MM.1S (cell line): Measurements from ENCODE around the gene SMU1.

ENCODE experiments used
- DNase-seq: peaks from one replicate; pipeline ENCODE4 v3.0.0-alpha.2; 2015
- H2AFZ ChIP-seq: fragments of 300-600 bp; sonication (generic); 2 replicates; pipeline ENCODE4 v1.6.0; 2016; ENCODE audit warnings: antibody characterized with exemption, low read length
- H3F3A ChIP-seq: fragments of 300-600 bp; sonication (generic); 2 replicates; pipeline ENCODE4 v1.6.1; 2016; ENCODE audit warnings: mild to moderate bottlenecking, antibody characterized with exemption, low read length, moderate library complexity, mixed read lengths; ENCODE audit not compliant: insufficient read depth
- H3K27ac ChIP-seq: fragments of 300-600 bp; sonication (generic); 2 replicates; pipeline ENCODE4 v1.5.1; 2016; ENCODE audit warnings: mild to moderate bottlenecking, low read length
- H3K27me3 ChIP-seq: fragments of 300-600 bp; sonication (generic); replicated peaks from 2 replicates; pipeline ENCODE4 v1.6.0; 2016; ENCODE audit warnings: low read length; ENCODE audit not compliant: insufficient read depth
- H3K36me3 ChIP-seq: fragments of 300-600 bp; sonication (generic); replicated peaks from 2 replicates; pipeline ENCODE4 v1.6.1; 2016; ENCODE audit warnings: mild to moderate bottlenecking, low read length, mixed read lengths; ENCODE audit not compliant: insufficient read depth
- H3K4me1 ChIP-seq: fragments of 300-600 bp; sonication (generic); 2 replicates; pipeline ENCODE4 v1.6.1; 2016; ENCODE audit warnings: low read length, mixed read lengths
- H3K4me2 ChIP-seq: fragments of 300-600 bp; sonication (generic); 2 replicates; pipeline ENCODE4 v1.6.0; 2016; ENCODE audit warnings: low read depth, low read length
- H3K4me3 ChIP-seq: fragments of 300-600 bp; sonication (generic); 2 replicates; pipeline ENCODE4 v1.5.1; 2016; ENCODE audit warnings: low read length, mixed read lengths
- H3K79me2 ChIP-seq: fragments of 300-600 bp; sonication (generic); 2 replicates; pipeline ENCODE4 v1.6.1; 2016; ENCODE audit warnings: mixed run types, low read length, mixed read lengths
- H3K9ac ChIP-seq: fragments of 300-600 bp; sonication (generic); 2 replicates; pipeline ENCODE4 v1.6.1; 2016; ENCODE audit warnings: low read length, mixed read lengths
- H3K9me2 ChIP-seq: fragments of 300-600 bp; sonication (generic); replicated peaks from 2 replicates; pipeline ENCODE4 v1.6.1; 2016; ENCODE audit warnings: mild to moderate bottlenecking, low read length, mixed read lengths; ENCODE audit not compliant: insufficient read depth
- H3K9me3 ChIP-seq: fragments of 300-600 bp; sonication (generic); replicated peaks from 2 replicates; pipeline ENCODE4 v1.6.1; 2016; ENCODE audit warnings: mild to moderate bottlenecking, low read length, mixed read lengths; ENCODE audit not compliant: insufficient read depth
- H4K20me1 ChIP-seq: fragments of 300-600 bp; sonication (generic); 2 replicates; pipeline ENCODE4 v1.6.1; 2016; ENCODE audit warnings: mild to moderate bottlenecking, low read length, moderate library complexity, mixed read lengths; ENCODE audit not compliant: insufficient read depth
- EZH2 ChIP-seq: fragments of 300-600 bp; sonication (generic); optimal IDR thresholded peaks from 2 replicates; pipeline ENCODE3; 2017; ENCODE audit warnings: low read depth, mild to moderate bottlenecking, antibody characterized with exemption, low read length, mixed read lengths
- EZH2phosphoT487 ChIP-seq: fragments of 300-600 bp; sonication (generic); IDR thresholded peaks from 2 replicates; pipeline ENCODE4 v1.6.1; 2018; ENCODE audit warnings: antibody characterized with exemption, low read length
- TF ChIP-seq, protein P1 (sequence below): fragments of 300-600 bp; sonication (generic); IDR thresholded peaks from 2 replicates; pipeline ENCODE4 v1.5.1; 2016; ENCODE audit warnings: antibody characterized with exemption, low read length, mixed read lengths

SMU1 gene

DNA sequence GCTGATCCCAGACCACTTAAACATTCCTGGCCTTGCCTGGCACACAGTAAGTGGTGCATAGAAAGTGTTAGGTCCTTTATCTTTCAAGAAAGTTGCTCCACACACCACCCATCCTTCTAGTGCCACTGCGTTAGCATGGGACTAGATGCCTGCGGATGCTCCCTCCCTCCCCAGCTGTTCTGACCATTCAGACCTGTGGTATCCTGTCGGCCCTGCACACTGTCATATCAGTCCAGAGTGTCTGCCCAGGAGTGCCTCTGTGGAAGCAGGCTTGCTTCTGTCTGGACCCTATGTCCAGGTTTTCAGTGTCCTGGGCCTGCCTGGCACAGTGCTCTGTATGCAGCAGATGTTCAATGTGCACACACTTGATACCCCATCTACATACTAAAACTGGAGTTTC lies 38.3 kb upstream of the SMU1 start:
- no peak for DNase-seq
- Histone ChIP-seq H3K27ac (no peak overlapping the region), H3K9ac (no peak overlapping the region), H2AFZ (no peak overlapping the region), H3K9me3 (no peaks in the 10 kb centered on the region), H3K4me3 (no peak overlapping the region), H3K4me1 (peaks cover 12% of the 10 kb centered on the region), H3K4me2 (no peak overlapping the region), H4K20me1 (no peaks in the 10 kb centered on the region), H3F3A (0 out of 2 replicates have a peak, but pooled peaks cover 8% of the 10 kb centered on the region), H3K36me3 (no peaks in the 10 kb centered on the region), H3K9me2 (no peaks in the 10 kb centered on the region), H3K79me2 (0 out of 2 replicates have a peak, but pooled peaks cover 3% of the 10 kb centered on the region), H3K27me3 (no peaks in the 10 kb centered on the region)
- TF ChIP-seq, protein P1, sequence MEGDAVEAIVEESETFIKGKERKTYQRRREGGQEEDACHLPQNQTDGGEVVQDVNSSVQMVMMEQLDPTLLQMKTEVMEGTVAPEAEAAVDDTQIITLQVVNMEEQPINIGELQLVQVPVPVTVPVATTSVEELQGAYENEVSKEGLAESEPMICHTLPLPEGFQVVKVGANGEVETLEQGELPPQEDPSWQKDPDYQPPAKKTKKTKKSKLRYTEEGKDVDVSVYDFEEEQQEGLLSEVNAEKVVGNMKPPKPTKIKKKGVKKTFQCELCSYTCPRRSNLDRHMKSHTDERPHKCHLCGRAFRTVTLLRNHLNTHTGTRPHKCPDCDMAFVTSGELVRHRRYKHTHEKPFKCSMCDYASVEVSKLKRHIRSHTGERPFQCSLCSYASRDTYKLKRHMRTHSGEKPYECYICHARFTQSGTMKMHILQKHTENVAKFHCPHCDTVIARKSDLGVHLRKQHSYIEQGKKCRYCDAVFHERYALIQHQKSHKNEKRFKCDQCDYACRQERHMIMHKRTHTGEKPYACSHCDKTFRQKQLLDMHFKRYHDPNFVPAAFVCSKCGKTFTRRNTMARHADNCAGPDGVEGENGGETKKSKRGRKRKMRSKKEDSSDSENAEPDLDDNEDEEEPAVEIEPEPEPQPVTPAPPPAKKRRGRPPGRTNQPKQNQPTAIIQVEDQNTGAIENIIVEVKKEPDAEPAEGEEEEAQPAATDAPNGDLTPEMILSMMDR = no peak
- no peak for TF ChIP-seq EZH2
- no peak for TF ChIP-seq EZH2phosphoT487

DNA sequence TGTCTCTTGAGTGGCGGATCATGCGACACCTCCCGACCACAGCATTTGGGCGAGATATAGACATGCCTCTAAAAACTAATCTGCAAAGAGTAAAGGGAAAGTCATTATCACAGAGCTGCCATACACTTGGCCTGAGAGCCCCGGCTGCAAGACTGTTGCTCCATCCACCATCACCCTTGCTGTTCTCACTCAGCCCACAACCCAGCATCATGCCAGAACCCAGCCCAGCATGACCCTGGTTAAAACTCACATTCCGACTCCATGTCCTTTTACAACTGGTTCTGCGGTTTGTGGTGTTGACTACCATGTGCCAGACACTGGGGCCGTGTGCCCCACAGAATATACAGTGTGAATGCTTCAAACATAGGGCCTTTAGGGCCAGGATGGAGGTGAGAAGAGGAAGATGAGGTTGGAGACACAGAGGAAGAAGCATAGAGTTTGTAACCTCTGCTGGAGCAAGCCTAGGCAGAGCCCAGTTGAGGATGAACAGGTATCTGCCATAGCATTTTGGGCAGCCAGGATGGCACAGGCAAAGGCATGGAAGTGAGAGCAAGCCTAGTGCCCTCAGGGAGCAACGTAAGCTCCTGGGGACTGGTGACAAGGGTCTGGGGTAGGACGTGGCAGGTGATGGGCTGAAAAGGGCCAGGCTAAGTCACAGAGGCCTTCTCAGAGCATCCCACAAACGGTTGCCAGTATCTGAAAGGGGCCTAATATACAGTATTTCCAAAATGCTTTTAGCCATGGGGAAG lies 37.5 kb upstream of the SMU1 start:
- H3F3A ChIP-seq = 0 out of 2 replicates have a peak, but pooled peaks cover 8% of the 10 kb centered on the region
- no peak for TF ChIP-seq EZH2
- TF ChIP-seq EZH2phosphoT487 = no peak
- TF ChIP-seq, protein P1 = no peak
- H3K36me3 ChIP-seq = no peaks in the 10 kb centered on the region
- H3K4me2 ChIP-seq = no peak overlapping the region
- no peak overlapping the region for H3K9ac ChIP-seq
- H3K27me3 ChIP-seq = no peaks in the 10 kb centered on the region
- H3K9me3 ChIP-seq = no peaks in the 10 kb centered on the region
- H3K4me1 ChIP-seq = peaks cover 12% of the 10 kb centered on the region
- H3K9me2 ChIP-seq = no peaks in the 10 kb centered on the region
- H3K4me3 ChIP-seq = no peak overlapping the region
- H3K27ac ChIP-seq = no peak overlapping the region
- no peaks in the 10 kb centered on the region for H4K20me1 ChIP-seq
- 0 out of 2 replicates have a peak, but pooled peaks cover 3% of the 10 kb centered on the region for H3K79me2 ChIP-seq
- no peak overlapping the region for H2AFZ ChIP-seq
- no peak for DNase-seq

GRCh38 chr9:33112094-33112493 lies 35.6 kb upstream of the SMU1 start:
- TF ChIP-seq EZH2phosphoT487 = no peak
- no peak for TF ChIP-seq EZH2
- TF ChIP-seq, protein P1 = no peak
- no peak overlapping the region for H3K4me2 ChIP-seq
- no peaks in the 10 kb centered on the region for H3K36me3 ChIP-seq
- H3K9ac ChIP-seq = no peak overlapping the region
- 0 out of 2 replicates have a peak, but pooled peaks cover 3% of the 10 kb centered on the region for H3K79me2 ChIP-seq
- no peak overlapping the region for H3K27ac ChIP-seq
- no peak overlapping the region for H2AFZ ChIP-seq
- no peaks in the 10 kb centered on the region for H3K27me3 ChIP-seq
- no peak overlapping the region for H3K4me3 ChIP-seq
- no peaks in the 10 kb centered on the region for H3K9me2 ChIP-seq
- H4K20me1 ChIP-seq = no peaks in the 10 kb centered on the region
- no peaks in the 10 kb centered on the region for H3F3A ChIP-seq
- peaks cover 4% of the 10 kb centered on the region for H3K4me1 ChIP-seq
- no peaks in the 10 kb centered on the region for H3K9me3 ChIP-seq
- no peak for DNase-seq
